ENCODE results near the gene CUTC. TPM values are rescaled to one million over a fixed set of nuclear protein-coding genes. Genes with fewer than 3 reads are reported as not detected.
A peak's percentile ranks its signal among the peaks of the same experiment; 100 is the strongest.

The CUTC gene
- total RNA-seq, 2 experiments from 2014 or later = 29.9 to 41.6 TPM

DNA sequence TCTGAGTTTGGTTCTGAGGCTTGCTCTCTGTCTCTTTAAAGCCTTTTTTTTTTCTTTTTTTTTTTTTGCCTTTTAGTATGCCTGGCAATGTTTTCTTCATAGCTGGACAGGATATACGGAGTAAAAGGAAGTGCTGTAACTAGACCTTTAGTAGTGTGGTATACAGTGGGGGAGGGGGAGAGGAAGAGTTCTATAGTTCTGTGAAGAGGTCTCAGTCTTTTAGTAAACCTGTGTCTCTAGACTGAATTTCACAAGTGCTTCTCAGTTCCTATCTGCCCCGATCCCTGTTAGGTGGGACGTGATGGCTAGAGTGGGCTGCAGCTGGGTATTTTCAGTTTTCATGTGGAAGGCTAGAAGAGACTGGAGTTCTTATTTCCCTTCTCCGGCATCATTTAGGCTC lies 47.3 kb downstream of the CUTC start:
- Histone ChIP-seq H3K27ac (ENCODE audit: low read depth, low read length, poor library complexity, severe bottlenecking) (peak overlapping the region; percentile 43), H3K79me2 (ENCODE audit: insufficient read depth, low read depth, low read length) (no peaks in the 10 kb centered on the region), H3K36me3 (ENCODE audit: insufficient read depth, low read length) (no peaks in the 10 kb centered on the region), H3K4me1 (ENCODE audit: insufficient read depth, low read length, poor library complexity, severe bottlenecking) (peaks cover 36% of the 10 kb centered on the region), H3K4me2 (ENCODE audit: low read length) (peak overlapping the region; percentile 50), H3K9me3 (ENCODE audit: low read length) (no peaks in the 10 kb centered on the region), H2AFZ (ENCODE audit: low read length) (peak overlapping the region; percentile 93), H4K20me1 (ENCODE audit: insufficient read depth, low read length) (no peaks in the 10 kb centered on the region), H3K4me3 (ENCODE audit: low read depth, low read length, poor library complexity, severe bottlenecking) (peak overlapping the region; percentile 12), H3K9me2 (ENCODE audit: insufficient read depth, low read length) (no peaks in the 10 kb centered on the region)
- BruUV-seq (replicated peaks) = no TSS peak
- peak; percentile 83 for DNase-seq (ENCODE audit: low spot score)
- ChIA-PET CTCF (ENCODE audit: unreplicated experiment) (no interaction called here), POLR2A (interaction anchor here (0.6 kb wide), 3 partner anchors 83 to 549 kb away, joined by 3 to 4 read pairs (median 3); no protein-coding TSS in a partner anchor)
- intact Hi-C loops (cut with micrococcal nuclease; ENCODE audit: unreplicated experiment) = loop anchor here (2.0 kb wide), 1 partner anchor 47 kb away; the partner anchor contains the start of genes COX15 and CUTC
- TF ChIP-seq EZH2phosphoT487 (IDR thresholded peaks at IDR 0.05; ENCODE audit: borderline replicate concordance, low read depth, low read length) = no peak
- TF ChIP-seq, protein P1, sequence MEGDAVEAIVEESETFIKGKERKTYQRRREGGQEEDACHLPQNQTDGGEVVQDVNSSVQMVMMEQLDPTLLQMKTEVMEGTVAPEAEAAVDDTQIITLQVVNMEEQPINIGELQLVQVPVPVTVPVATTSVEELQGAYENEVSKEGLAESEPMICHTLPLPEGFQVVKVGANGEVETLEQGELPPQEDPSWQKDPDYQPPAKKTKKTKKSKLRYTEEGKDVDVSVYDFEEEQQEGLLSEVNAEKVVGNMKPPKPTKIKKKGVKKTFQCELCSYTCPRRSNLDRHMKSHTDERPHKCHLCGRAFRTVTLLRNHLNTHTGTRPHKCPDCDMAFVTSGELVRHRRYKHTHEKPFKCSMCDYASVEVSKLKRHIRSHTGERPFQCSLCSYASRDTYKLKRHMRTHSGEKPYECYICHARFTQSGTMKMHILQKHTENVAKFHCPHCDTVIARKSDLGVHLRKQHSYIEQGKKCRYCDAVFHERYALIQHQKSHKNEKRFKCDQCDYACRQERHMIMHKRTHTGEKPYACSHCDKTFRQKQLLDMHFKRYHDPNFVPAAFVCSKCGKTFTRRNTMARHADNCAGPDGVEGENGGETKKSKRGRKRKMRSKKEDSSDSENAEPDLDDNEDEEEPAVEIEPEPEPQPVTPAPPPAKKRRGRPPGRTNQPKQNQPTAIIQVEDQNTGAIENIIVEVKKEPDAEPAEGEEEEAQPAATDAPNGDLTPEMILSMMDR (conservative IDR thresholded peaks at IDR 0.05; ENCODE audit: low read length) = no peak

DNA sequence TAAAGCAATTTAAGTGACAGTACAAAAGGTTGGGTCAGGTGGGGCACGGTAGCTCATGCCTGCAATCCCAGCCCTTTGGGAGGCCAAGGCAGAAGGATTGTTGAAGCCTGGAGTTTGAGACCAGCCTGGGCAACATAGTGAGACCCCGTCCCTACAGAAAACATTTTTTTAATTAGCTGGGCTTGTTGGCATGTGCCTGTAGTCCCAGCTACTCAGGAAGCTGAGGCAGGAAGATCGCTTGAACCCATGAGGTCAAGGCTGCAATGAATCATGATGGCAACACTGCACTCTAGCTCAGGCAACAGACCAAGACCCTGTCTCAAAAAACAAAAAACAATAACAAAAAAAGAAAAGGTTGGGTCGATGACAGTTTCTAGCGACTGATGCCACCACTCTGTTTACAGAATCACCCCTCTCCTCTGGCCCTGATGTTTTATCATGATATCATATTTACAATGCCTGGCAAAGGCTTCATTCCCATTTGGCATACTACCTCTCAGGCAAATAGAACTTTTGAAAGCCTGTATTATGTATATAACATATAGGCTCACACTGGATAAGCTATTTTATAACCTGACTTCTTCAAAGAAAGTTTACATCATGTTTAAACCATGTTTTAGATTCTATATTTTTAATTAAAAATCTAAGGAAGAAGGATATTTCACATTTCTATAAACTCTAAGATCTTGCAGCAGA lies 49.8 kb downstream of the CUTC start:
- Histone ChIP-seq H3K36me3 (ENCODE audit: insufficient read depth, low read length) (no peaks in the 10 kb centered on the region), H3K79me2 (ENCODE audit: insufficient read depth, low read depth, low read length) (no peaks in the 10 kb centered on the region), H3K9me3 (ENCODE audit: low read length) (no peaks in the 10 kb centered on the region), H3K4me1 (ENCODE audit: insufficient read depth, low read length, poor library complexity, severe bottlenecking) (peaks cover 30% of the 10 kb centered on the region), H3K27ac (ENCODE audit: low read depth, low read length, poor library complexity, severe bottlenecking) (no peak overlapping the region), H4K20me1 (ENCODE audit: insufficient read depth, low read length) (no peaks in the 10 kb centered on the region), H2AFZ (ENCODE audit: low read length) (no peak overlapping the region), H3K4me2 (ENCODE audit: low read length) (no peak overlapping the region), H3K9me2 (ENCODE audit: insufficient read depth, low read length) (no peaks in the 10 kb centered on the region), H3K4me3 (ENCODE audit: low read depth, low read length, poor library complexity, severe bottlenecking) (no peak overlapping the region)
- no peak for DNase-seq (ENCODE audit: low spot score)
- no TSS peak for BruUV-seq (replicated peaks)
- CTCF ChIA-PET (ENCODE audit: unreplicated experiment) = no interaction called here
- no peak for TF ChIP-seq EZH2phosphoT487 (IDR thresholded peaks at IDR 0.05; ENCODE audit: borderline replicate concordance, low read depth, low read length)
- TF ChIP-seq, protein P1 (conservative IDR thresholded peaks at IDR 0.05; ENCODE audit: low read length) = no peak
- intact Hi-C loops (cut with micrococcal nuclease; ENCODE audit: unreplicated experiment) = no loop called here
- POLR2A ChIA-PET = interaction anchor here (0.6 kb wide), 1 partner anchor 240 kb away, joined by 4 read pairs; no protein-coding TSS in a partner anchor

Data from OCI-LY7 (cell line).